Right forelimb (tissue), 1 donor: ENCODE results near the gene OCA2.
"Not testable (repeated sequence)": the region's sequence is repeated elsewhere in the genome, so short reads cannot be mapped to it uniquely, and the experiment has no call there.

Experiments
- DNase-seq: peaks from one replicate; pipeline ENCODE4 v3.0.0-alpha.2; 2018

Gene OCA2

GRCh38 chr15:27804569-27805260 is 294.4 kb downstream of the OCA2 start:
- no peak for DNase-seq

- no peak for DNase-seq
Observed at GRCh38 chr15:27798807-27799206, 300.3 kb downstream of the OCA2 start.

GRCh38 chr15:27797765-27798164 is 301.4 kb downstream of the OCA2 start:
- DNase-seq: no peak

- no peak for DNase-seq
Observed at GRCh38 chr15:27796405-27797320, 302.5 kb downstream of the OCA2 start.

- no peak for DNase-seq
Observed at GRCh38 chr15:27792756-27793264, 306.3 kb downstream of the OCA2 start.

- no peak for DNase-seq
Observed at GRCh38 chr15:27790270-27790669, 308.8 kb downstream of the OCA2 start.

GRCh38 chr15:27787931-27788330 is 311.2 kb downstream of the OCA2 start:
- DNase-seq: no peak

GRCh38 chr15:27784107-27784506 is 315.0 kb downstream of the OCA2 start:
- no peak for DNase-seq

GRCh38 chr15:27783678-27784077 is 315.4 kb downstream of the OCA2 start:
- DNase-seq: no peak

- no peak for DNase-seq
Observed at GRCh38 chr15:27782125-27782524, 317.0 kb downstream of the OCA2 start.

GRCh38 chr15:27776501-27776900 is 322.6 kb downstream of the OCA2 start:
- DNase-seq: no peak

GRCh38 chr15:27774638-27775037 is 324.5 kb downstream of the OCA2 start:
- no peak for DNase-seq

- DNase-seq: no peak
Observed at GRCh38 chr15:27774191-27774590, 324.9 kb downstream of the OCA2 start.

GRCh38 chr15:27771892-27772291 is 327.2 kb downstream of the OCA2 start:
- DNase-seq: no peak

GRCh38 chr15:27770769-27771554 is 328.2 kb downstream of the OCA2 start:
- DNase-seq: no peak

GRCh38 chr15:27770086-27770607 is 329.0 kb downstream of the OCA2 start:
- DNase-seq: no peak

GRCh38 chr15:27769652-27770051 is 329.5 kb downstream of the OCA2 start:
- no peak for DNase-seq

GRCh38 chr15:27768732-27769475 is 330.2 kb downstream of the OCA2 start:
- no peak for DNase-seq

GRCh38 chr15:27767918-27768640 is 331.0 kb downstream of the OCA2 start:
- no peak for DNase-seq

- DNase-seq: not testable (repeated sequence)
Observed at GRCh38 chr15:27767430-27767829, 331.7 kb downstream of the OCA2 start.

- DNase-seq: no peak
Observed at GRCh38 chr15:27764339-27764738, 334.8 kb downstream of the OCA2 start.
